Testis (tissue), 2 donors: ENCODE measurements around the gene CST11.

Experiments used
- CTCF ChIP-seq, 3 experiments: fragments of 450-650 bp in 2 of 3; fragments of 200-600 bp in 1 of 3; sonication (generic) in 1 of 3; IDR thresholded peaks; one replicate each; pipeline ENCODE4 v1.5.1; 2016 to 2019; ENCODE audit warnings: antibody characterized with exemption in 3 of 3, mild to moderate bottlenecking in 2 of 3, moderate library complexity in 1 of 3
- POLR2A ChIP-seq: fragments of 450-650 bp; IDR thresholded peaks from one replicate; pipeline ENCODE4 v1.6.1; 2017; ENCODE audit warnings: antibody characterized with exemption, mild to moderate bottlenecking, moderate library complexity

- TF ChIP-seq CTCF (IDR thresholded peaks at IDR 0.05), result no peak
- no peak for TF ChIP-seq POLR2A
These were observed 31.4 kb upstream of the CST11 start for GRCh38 chr20:23484081-23484480.
